ENCODE data around the gene CASKIN2.

Gene CASKIN2

GRCh38 chr17:75488693-75489510 is 26.4 kb downstream of the CASKIN2 start:
- no CpG with 5 or more reads among the region's 24 CpGs for WGBS (ENCODE audit: insufficient coverage, insufficient read length)
- H3K27me3 ChIP-seq (ENCODE audit: control insufficient read depth, insufficient read depth, low read length): no peaks in the 10 kb centered on the region
- H3K27ac ChIP-seq (ENCODE audit: low read length): no peak overlapping the region
- no peaks in the 10 kb centered on the region for H3K9me3 ChIP-seq (ENCODE audit: control insufficient read depth, insufficient read depth, low read length)
- H3K4me1 ChIP-seq (ENCODE audit: control insufficient read depth, insufficient read depth, low read length): no peaks in the 10 kb centered on the region
- H3K4me3 ChIP-seq (ENCODE audit: low read length): no peak overlapping the region
- no peak for DNase-seq (ENCODE audit: low read depth, low spot score)
- peaks cover 8% of the 10 kb centered on the region for H3K36me3 ChIP-seq (ENCODE audit: control insufficient read depth, insufficient read depth, low read length)

- WGBS (ENCODE audit: insufficient coverage, insufficient read length): no CpG with 5 or more reads among the region's 12 CpGs
- Histone ChIP-seq H3K4me1 (ENCODE audit: control insufficient read depth, insufficient read depth, low read length) (no peaks in the 10 kb centered on the region), H3K27ac (ENCODE audit: low read length) (no peak overlapping the region), H3K9me3 (ENCODE audit: control insufficient read depth, insufficient read depth, low read length) (no peaks in the 10 kb centered on the region), H3K4me3 (ENCODE audit: low read length) (no peak overlapping the region), H3K36me3 (ENCODE audit: control insufficient read depth, insufficient read depth, low read length) (peaks cover 7% of the 10 kb centered on the region), H3K27me3 (ENCODE audit: control insufficient read depth, insufficient read depth, low read length) (no peaks in the 10 kb centered on the region)
- no peak for DNase-seq (ENCODE audit: low read depth, low spot score)
These were observed 27.8 kb downstream of the CASKIN2 start for GRCh38 chr17:75487351-75488070.

- H3K27ac ChIP-seq (ENCODE audit: low read length): no peak overlapping the region
- H3K9me3 ChIP-seq (ENCODE audit: control insufficient read depth, insufficient read depth, low read length): no peaks in the 10 kb centered on the region
- no peaks in the 10 kb centered on the region for H3K27me3 ChIP-seq (ENCODE audit: control insufficient read depth, insufficient read depth, low read length)
- H3K4me3 ChIP-seq (ENCODE audit: low read length): no peak overlapping the region
- H3K36me3 ChIP-seq (ENCODE audit: control insufficient read depth, insufficient read depth, low read length): peaks cover 4% of the 10 kb centered on the region
- WGBS (ENCODE audit: insufficient coverage, insufficient read length): no CpG with 5 or more reads among the region's 5 CpGs
- H3K4me1 ChIP-seq (ENCODE audit: control insufficient read depth, insufficient read depth, low read length): no peaks in the 10 kb centered on the region
- DNase-seq (ENCODE audit: low read depth, low spot score): no peak
These were observed 28.4 kb downstream of the CASKIN2 start for GRCh38 chr17:75486951-75487350.

- Histone ChIP-seq H3K27me3 (ENCODE audit: control insufficient read depth, insufficient read depth, low read length) (no peaks in the 10 kb centered on the region), H3K9me3 (ENCODE audit: control insufficient read depth, insufficient read depth, low read length) (no peaks in the 10 kb centered on the region), H3K4me1 (ENCODE audit: control insufficient read depth, insufficient read depth, low read length) (no peaks in the 10 kb centered on the region), H3K4me3 (ENCODE audit: low read length) (no peak overlapping the region), H3K27ac (ENCODE audit: low read length) (no peak overlapping the region), H3K36me3 (ENCODE audit: control insufficient read depth, insufficient read depth, low read length) (no peaks in the 10 kb centered on the region)
- no peak for DNase-seq (ENCODE audit: low read depth, low spot score)
- no CpG with 5 or more reads among the region's 14 CpGs for WGBS (ENCODE audit: insufficient coverage, insufficient read length)
These were observed 29.2 kb downstream of the CASKIN2 start for GRCh38 chr17:75486151-75486550.

- Histone ChIP-seq H3K27ac (ENCODE audit: low read length) (no peak overlapping the region), H3K36me3 (ENCODE audit: control insufficient read depth, insufficient read depth, low read length) (no peaks in the 10 kb centered on the region), H3K4me1 (ENCODE audit: control insufficient read depth, insufficient read depth, low read length) (no peaks in the 10 kb centered on the region), H3K9me3 (ENCODE audit: control insufficient read depth, insufficient read depth, low read length) (no peaks in the 10 kb centered on the region), H3K27me3 (ENCODE audit: control insufficient read depth, insufficient read depth, low read length) (no peaks in the 10 kb centered on the region), H3K4me3 (ENCODE audit: low read length) (no peak overlapping the region)
- DNase-seq (ENCODE audit: low read depth, low spot score): no peak
- no CpG with 5 or more reads among the region's 12 CpGs for WGBS (ENCODE audit: insufficient coverage, insufficient read length)
These were observed 29.6 kb downstream of the CASKIN2 start for GRCh38 chr17:75485688-75486087.

GRCh38 chr17:75482098-75482942 is 33.0 kb downstream of the CASKIN2 start:
- H3K27ac ChIP-seq (ENCODE audit: low read length): no peak overlapping the region
- H3K4me3 ChIP-seq (ENCODE audit: low read length): no peak overlapping the region
- no peaks in the 10 kb centered on the region for H3K9me3 ChIP-seq (ENCODE audit: control insufficient read depth, insufficient read depth, low read length)
- peaks cover 1% of the 10 kb centered on the region; the same call in 1 of the 2 replicates for H3K4me1 ChIP-seq (ENCODE audit: control insufficient read depth, insufficient read depth, low read length)
- no peaks in the 10 kb centered on the region for H3K36me3 ChIP-seq (ENCODE audit: control insufficient read depth, insufficient read depth, low read length)
- DNase-seq (ENCODE audit: low read depth, low spot score): no peak
- WGBS (ENCODE audit: insufficient coverage, insufficient read length): no CpG with 5 or more reads among the region's 16 CpGs
- H3K27me3 ChIP-seq (ENCODE audit: control insufficient read depth, insufficient read depth, low read length): no peaks in the 10 kb centered on the region

GRCh38 chr17:75481194-75482068 is 33.9 kb downstream of the CASKIN2 start:
- DNase-seq (ENCODE audit: low read depth, low spot score): no peak
- H3K4me1 ChIP-seq (ENCODE audit: control insufficient read depth, insufficient read depth, low read length): peaks cover 1% of the 10 kb centered on the region; the same call in 1 of the 2 replicates
- H3K27ac ChIP-seq (ENCODE audit: low read length): no peak overlapping the region
- WGBS (ENCODE audit: insufficient coverage, insufficient read length): no CpG with 5 or more reads among the region's 13 CpGs
- H3K4me3 ChIP-seq (ENCODE audit: low read length): no peak overlapping the region
- no peaks in the 10 kb centered on the region for H3K36me3 ChIP-seq (ENCODE audit: control insufficient read depth, insufficient read depth, low read length)
- H3K9me3 ChIP-seq (ENCODE audit: control insufficient read depth, insufficient read depth, low read length): no peaks in the 10 kb centered on the region
- H3K27me3 ChIP-seq (ENCODE audit: control insufficient read depth, insufficient read depth, low read length): no peaks in the 10 kb centered on the region

- Histone ChIP-seq H3K4me3 (ENCODE audit: low read length) (no peak overlapping the region), H3K9me3 (ENCODE audit: control insufficient read depth, insufficient read depth, low read length) (no peaks in the 10 kb centered on the region), H3K27me3 (ENCODE audit: control insufficient read depth, insufficient read depth, low read length) (no peaks in the 10 kb centered on the region), H3K4me1 (ENCODE audit: control insufficient read depth, insufficient read depth, low read length) (peaks cover 1% of the 10 kb centered on the region; the same call in 1 of the 2 replicates), H3K27ac (ENCODE audit: low read length) (no peak overlapping the region), H3K36me3 (ENCODE audit: control insufficient read depth, insufficient read depth, low read length) (no peaks in the 10 kb centered on the region)
- DNase-seq (ENCODE audit: low read depth, low spot score): no peak
- no CpG with 5 or more reads among the region's 6 CpGs for WGBS (ENCODE audit: insufficient coverage, insufficient read length)
These were observed 35.1 kb downstream of the CASKIN2 start for GRCh38 chr17:75480281-75480680.

- Histone ChIP-seq H3K27ac (ENCODE audit: low read length) (no peak overlapping the region), H3K4me1 (ENCODE audit: control insufficient read depth, insufficient read depth, low read length) (peaks cover 1% of the 10 kb centered on the region; the same call in 1 of the 2 replicates), H3K36me3 (ENCODE audit: control insufficient read depth, insufficient read depth, low read length) (no peaks in the 10 kb centered on the region), H3K9me3 (ENCODE audit: control insufficient read depth, insufficient read depth, low read length) (no peaks in the 10 kb centered on the region), H3K4me3 (ENCODE audit: low read length) (no peak overlapping the region), H3K27me3 (ENCODE audit: control insufficient read depth, insufficient read depth, low read length) (no peaks in the 10 kb centered on the region)
- no peak for DNase-seq (ENCODE audit: low read depth, low spot score)
- WGBS (ENCODE audit: insufficient coverage, insufficient read length): no CpG with 5 or more reads among the region's 7 CpGs
These were observed 36.8 kb downstream of the CASKIN2 start for GRCh38 chr17:75478508-75478907.

Data from iPS DF 6.9 (cell line).